OCI-LY7 (cell line): Measurements from ENCODE around the gene B3GALNT2. TPM values are rescaled to one million over a fixed set of nuclear protein-coding genes. Genes with fewer than 3 reads are reported as not detected.
"Not testable (repeated sequence)": the region's sequence is repeated elsewhere in the genome, so short reads cannot be mapped to it uniquely, and the experiment has no call there.

Source experiments
- BruUV-seq: library from RNA; stranded (reverse); fragments of 400-500 nt; replicated peaks from 2 replicates; lab custom pipeline; 2021; lab: Mats Ljungman, UMichigan
- CTCF ChIA-PET: fragments of 300-600 bp; sonication (Branson Sonifier 250); formaldehyde crosslinking; loops from one replicate; lab custom pipeline; 2022; ENCODE audit warnings: antibody characterized with exemption; ENCODE audit not compliant: unreplicated experiment; lab: Charles Lee
- POLR2A ChIA-PET: fragments of 300-600 bp; sonication (Branson Sonifier 250); formaldehyde crosslinking; loops from one replicate; lab custom pipeline; 2022; ENCODE audit warnings: antibody characterized with exemption; lab: Charles Lee
- DNase-seq: peaks from one replicate; pipeline ENCODE4 v3.0.0-alpha.2; 2015; ENCODE audit warnings: low spot score
- H2AFZ ChIP-seq: fragments of 200-600 bp; sonication (generic), shearing (Covaris generic); 2 replicates; pipeline ENCODE4 v1.6.1; 2014; ENCODE audit warnings: mild to moderate bottlenecking, antibody characterized with exemption, low read length, moderate library complexity
- H3K27ac ChIP-seq: fragments of 200-600 bp; sonication (generic); 2 replicates; pipeline ENCODE4 v1.5.1; 2014; ENCODE audit warnings: mixed run types, low read depth, mild to moderate bottlenecking, moderate library complexity, low read length, inconsistent platforms; ENCODE audit not compliant: poor library complexity, severe bottlenecking
- H3K36me3 ChIP-seq: fragments of 200-600 bp; sonication (generic); 2 replicates; pipeline ENCODE4 v1.6.1; 2014; ENCODE audit warnings: mild to moderate bottlenecking, antibody characterized with exemption, low read length, moderate library complexity, mixed read lengths; ENCODE audit not compliant: insufficient read depth
- H3K4me1 ChIP-seq: fragments of 200-600 bp; sonication (generic); 2 replicates; pipeline ENCODE4 v1.5.1; 2014; ENCODE audit warnings: mild to moderate bottlenecking, low read length; ENCODE audit not compliant: insufficient read depth, poor library complexity, severe bottlenecking
- H3K4me2 ChIP-seq: fragments of 200-600 bp; sonication (generic); 2 replicates; pipeline ENCODE4 v1.6.1; 2014; ENCODE audit warnings: mild to moderate bottlenecking, low read length
- H3K4me3 ChIP-seq: fragments of 200-600 bp; sonication (generic); 2 replicates; pipeline ENCODE4 v1.5.1; 2014; ENCODE audit warnings: mild to moderate bottlenecking, low read depth, low read length; ENCODE audit not compliant: poor library complexity, severe bottlenecking
- H3K79me2 ChIP-seq: fragments of 200-600 bp; sonication (generic); 2 replicates; pipeline ENCODE4 v1.6.1; 2016; ENCODE audit warnings: low read depth, mild to moderate bottlenecking, low read length, moderate library complexity, mixed read lengths; ENCODE audit not compliant: insufficient read depth
- H3K9me2 ChIP-seq: fragments of 200-600 bp; sonication (generic); 2 replicates; pipeline ENCODE4 v1.6.1; 2016; ENCODE audit warnings: mild to moderate bottlenecking, low read length, mixed read lengths; ENCODE audit not compliant: insufficient read depth
- H3K9me3 ChIP-seq: fragments of 200-600 bp; sonication (generic); 2 replicates; pipeline ENCODE4 v1.6.1; 2014; ENCODE audit warnings: mild to moderate bottlenecking, mixed run types, low read length, mixed read lengths
- H4K20me1 ChIP-seq: fragments of 200-600 bp; sonication (generic); 2 replicates; pipeline ENCODE4 v1.6.1; 2014; ENCODE audit warnings: mild to moderate bottlenecking, antibody characterized with exemption, low read length, moderate library complexity, mixed read lengths; ENCODE audit not compliant: insufficient read depth
- EZH2phosphoT487 ChIP-seq: fragments of 200-600 bp; sonication (generic); IDR thresholded peaks from 2 replicates; pipeline ENCODE4 v1.6.1; 2018; ENCODE audit warnings: low read depth, borderline replicate concordance, mild to moderate bottlenecking, mixed run types, antibody characterized with exemption, low read length, moderate library complexity, mixed read lengths
- intact Hi-C: fragments of 100-400 bp; cut with micrococcal nuclease; formaldehyde crosslinking; loops from one replicate; pipeline ENCODE4 v1.10.0; 2022; ENCODE audit not compliant: unreplicated experiment
- total RNA-seq, 2 experiments: library from RNA; depleted of rRNA in 1 of 2; stranded (reverse); fragments of >200 nt in 1 of 2; shearing (Covaris generic) in 1 of 2; gene quantifications; 2 replicates each; pipeline ENCODE4 v1.2.3, GENCODE V29; 2014 to 2022
- TF ChIP-seq, protein P1 (sequence below): fragments of 200-600 bp; sonication (generic); conservative IDR thresholded peaks from 2 replicates; pipeline ENCODE4 v1.5.1; 2014; ENCODE audit warnings: mild to moderate bottlenecking, antibody characterized with exemption, low read length, moderate library complexity, mixed read lengths

The B3GALNT2 gene
- total RNA-seq, 2 experiments from 2014 or later, result 18.6 to 24.3 TPM

DNA sequence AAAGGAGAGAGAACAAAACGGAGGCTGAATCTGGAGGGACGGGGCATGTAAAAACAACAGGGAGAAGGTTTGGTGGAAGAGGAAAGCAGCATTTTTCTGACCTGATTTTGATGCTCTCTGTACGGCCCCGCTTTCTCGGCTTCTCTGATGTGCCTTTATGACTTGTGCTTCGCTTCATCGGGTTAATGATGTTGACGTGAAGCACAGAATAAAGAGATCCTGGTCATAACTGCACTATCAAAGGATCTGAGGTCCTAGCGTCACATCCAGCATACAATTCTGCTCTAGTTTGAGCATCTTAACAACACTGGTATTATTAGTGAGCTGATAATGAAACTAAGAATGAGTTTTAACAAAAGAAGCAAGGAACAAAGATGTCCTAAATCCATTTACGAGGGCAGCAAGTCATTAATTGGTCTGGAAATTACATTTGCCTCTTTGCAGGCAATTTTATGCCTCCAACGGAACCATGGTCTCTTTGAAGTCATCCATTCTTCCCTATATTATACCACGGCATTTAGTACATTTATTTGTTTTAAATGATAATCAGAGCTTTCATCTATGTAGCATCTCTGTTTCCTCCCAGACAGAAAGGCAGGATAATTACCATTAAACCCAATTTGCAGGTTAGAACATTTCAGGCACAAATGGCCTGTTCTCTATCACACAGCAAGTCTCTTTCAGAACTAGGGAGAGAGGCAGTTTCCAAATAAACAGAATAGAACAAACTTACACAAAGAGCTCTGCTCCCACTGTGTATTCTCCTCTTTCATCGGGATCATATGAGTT lies 45.3 kb upstream of the B3GALNT2 start:
- ChIA-PET POLR2A (no interaction called here), CTCF (no interaction called here)
- no TSS peak for BruUV-seq
- H3K4me2 ChIP-seq, result no peak overlapping the region
- no peak overlapping the region for H3K27ac ChIP-seq
- H4K20me1 ChIP-seq, result no peaks in the 10 kb centered on the region
- intact Hi-C loops, result no loop called here
- no peaks in the 10 kb centered on the region for H3K9me2 ChIP-seq
- TF ChIP-seq, protein P1, sequence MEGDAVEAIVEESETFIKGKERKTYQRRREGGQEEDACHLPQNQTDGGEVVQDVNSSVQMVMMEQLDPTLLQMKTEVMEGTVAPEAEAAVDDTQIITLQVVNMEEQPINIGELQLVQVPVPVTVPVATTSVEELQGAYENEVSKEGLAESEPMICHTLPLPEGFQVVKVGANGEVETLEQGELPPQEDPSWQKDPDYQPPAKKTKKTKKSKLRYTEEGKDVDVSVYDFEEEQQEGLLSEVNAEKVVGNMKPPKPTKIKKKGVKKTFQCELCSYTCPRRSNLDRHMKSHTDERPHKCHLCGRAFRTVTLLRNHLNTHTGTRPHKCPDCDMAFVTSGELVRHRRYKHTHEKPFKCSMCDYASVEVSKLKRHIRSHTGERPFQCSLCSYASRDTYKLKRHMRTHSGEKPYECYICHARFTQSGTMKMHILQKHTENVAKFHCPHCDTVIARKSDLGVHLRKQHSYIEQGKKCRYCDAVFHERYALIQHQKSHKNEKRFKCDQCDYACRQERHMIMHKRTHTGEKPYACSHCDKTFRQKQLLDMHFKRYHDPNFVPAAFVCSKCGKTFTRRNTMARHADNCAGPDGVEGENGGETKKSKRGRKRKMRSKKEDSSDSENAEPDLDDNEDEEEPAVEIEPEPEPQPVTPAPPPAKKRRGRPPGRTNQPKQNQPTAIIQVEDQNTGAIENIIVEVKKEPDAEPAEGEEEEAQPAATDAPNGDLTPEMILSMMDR, result no peak
- TF ChIP-seq EZH2phosphoT487, result no peak
- no peak overlapping the region for H2AFZ ChIP-seq
- H3K4me3 ChIP-seq, result no peak overlapping the region
- no peaks in the 10 kb centered on the region for H3K9me3 ChIP-seq
- no peaks in the 10 kb centered on the region for H3K36me3 ChIP-seq
- no peaks in the 10 kb centered on the region for H3K79me2 ChIP-seq
- no peak for DNase-seq
- no peaks in the 10 kb centered on the region for H3K4me1 ChIP-seq

DNA sequence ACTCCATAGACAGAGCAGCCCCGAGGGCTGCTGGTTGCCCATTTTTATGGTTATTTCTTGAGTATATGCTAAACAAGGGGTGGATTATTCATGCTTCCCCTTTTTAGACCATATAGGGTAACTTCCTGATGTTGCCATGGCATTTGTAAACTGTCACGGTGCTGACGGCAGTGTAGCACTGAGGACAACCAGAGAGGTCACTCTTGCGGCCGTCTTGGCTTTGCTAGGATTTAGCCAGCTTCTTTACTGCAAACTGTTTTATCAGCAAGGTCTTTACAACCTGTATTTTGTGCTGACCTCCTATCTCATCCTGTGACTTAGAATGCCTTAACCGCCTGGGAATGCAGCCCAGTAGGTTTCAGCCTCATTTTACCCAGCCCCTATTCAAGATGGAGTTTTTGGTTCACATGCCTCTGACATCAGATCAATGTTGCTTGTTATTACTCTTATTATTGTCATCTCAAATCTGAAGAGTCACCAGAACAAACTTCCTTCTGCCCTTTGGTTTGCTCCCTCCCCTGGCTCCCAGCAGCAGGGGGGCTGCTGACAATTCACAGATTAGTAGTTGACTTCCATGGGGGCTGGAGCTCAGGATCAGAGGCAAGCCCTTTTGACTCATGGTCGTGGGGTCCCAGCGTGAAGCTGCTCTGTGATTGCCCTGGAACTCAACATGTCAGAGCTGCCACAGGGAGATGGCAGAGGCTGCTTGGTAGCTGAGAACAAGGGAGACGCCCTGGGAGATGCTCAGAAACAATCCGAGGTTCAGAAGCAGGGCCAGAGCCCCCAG lies 42.3 kb upstream of the B3GALNT2 start:
- H3K79me2 ChIP-seq, H3K27ac ChIP-seq, H3K4me3 ChIP-seq, H4K20me1 ChIP-seq, DNase-seq, H3K36me3 ChIP-seq, H3K4me1 ChIP-seq, intact Hi-C loops, H2AFZ ChIP-seq, CTCF ChIA-PET, H3K9me3 ChIP-seq, BruUV-seq, H3K9me2 ChIP-seq, H3K4me2 ChIP-seq, POLR2A ChIA-PET: not testable (repeated sequence)

DNA sequence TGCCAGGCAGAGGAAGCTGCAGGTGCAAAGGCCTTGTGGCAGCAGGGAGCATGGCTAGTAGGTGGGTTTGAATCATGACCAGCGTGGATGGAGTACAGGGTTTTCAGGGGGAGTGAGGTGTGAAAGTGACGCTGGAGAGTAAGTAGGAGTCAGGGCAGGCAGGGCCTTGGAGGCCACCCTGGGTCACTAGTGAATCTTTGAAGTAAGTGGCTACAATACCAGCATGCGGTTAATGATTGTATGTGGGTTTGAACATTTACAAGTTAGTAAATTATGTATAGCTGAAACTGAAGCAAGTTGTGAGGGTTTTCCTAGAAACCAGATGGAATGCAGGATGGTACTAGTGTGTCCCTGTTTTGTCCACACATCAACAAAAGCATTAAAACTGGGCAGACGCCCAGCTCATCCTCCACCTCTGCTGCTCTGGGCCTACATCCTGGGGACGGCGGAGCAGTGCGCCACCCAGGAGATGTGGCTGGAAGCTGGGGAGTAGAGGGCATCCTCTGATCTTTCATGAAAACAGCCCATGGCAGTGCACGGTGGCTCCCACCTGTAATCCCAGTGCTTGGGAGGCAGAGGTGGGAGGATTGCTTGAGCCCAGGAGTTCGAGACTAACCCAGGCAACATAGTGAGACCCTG lies 41.2 kb upstream of the B3GALNT2 start:
- TF ChIP-seq EZH2phosphoT487, result no peak
- TF ChIP-seq, protein P1, result no peak
- H3K27ac ChIP-seq, result no peak overlapping the region
- no peak overlapping the region for H3K4me2 ChIP-seq
- no peak overlapping the region for H3K4me3 ChIP-seq
- no peaks in the 10 kb centered on the region for H3K9me3 ChIP-seq
- DNase-seq, result no peak
- H2AFZ ChIP-seq, result no peak overlapping the region
- ChIA-PET POLR2A (interaction anchor here (0.6 kb wide), 1 partner anchor 1158 kb away, joined by 7 read pairs; no protein-coding TSS in a partner anchor), CTCF (no interaction called here)
- no TSS peak for BruUV-seq
- no peaks in the 10 kb centered on the region for H3K4me1 ChIP-seq
- intact Hi-C loops, result no loop called here
- no peaks in the 10 kb centered on the region for H3K36me3 ChIP-seq
- H3K9me2 ChIP-seq, result no peaks in the 10 kb centered on the region
- no peaks in the 10 kb centered on the region for H4K20me1 ChIP-seq
- no peaks in the 10 kb centered on the region for H3K79me2 ChIP-seq

DNA sequence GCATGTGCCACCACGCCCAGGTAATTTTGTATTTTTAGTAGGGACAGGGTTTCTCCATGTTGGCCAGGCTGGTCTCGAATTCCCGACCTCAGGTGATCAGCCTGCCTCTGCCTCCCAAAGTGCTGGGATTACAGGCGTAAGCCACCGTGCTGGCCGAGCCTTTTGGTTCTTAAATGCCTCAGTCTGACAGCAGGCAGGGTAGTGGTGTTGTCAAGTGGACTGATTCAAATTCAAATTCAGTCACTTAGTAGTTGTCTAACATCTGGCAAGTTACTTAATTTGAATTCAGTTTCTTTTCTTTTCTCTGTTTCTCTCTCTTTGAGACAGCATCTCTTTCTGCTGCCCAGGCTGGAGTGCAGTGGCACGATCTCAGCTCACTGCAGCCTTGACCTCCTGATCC lies 38.6 kb upstream of the B3GALNT2 start:
- H4K20me1 ChIP-seq, H3K36me3 ChIP-seq, H3K4me1 ChIP-seq, H3K4me2 ChIP-seq, H3K9me3 ChIP-seq, DNase-seq, H3K9me2 ChIP-seq, intact Hi-C loops, H3K79me2 ChIP-seq, CTCF ChIA-PET, H2AFZ ChIP-seq, H3K4me3 ChIP-seq, H3K27ac ChIP-seq, BruUV-seq: not testable (repeated sequence)
- POLR2A ChIA-PET, result interaction anchor here (0.6 kb wide), 1 partner anchor 25 kb away, joined by 3 read pairs; no protein-coding TSS in a partner anchor
